Measurements from ENCODE around the gene RMC1. TPM values are rescaled to one million over a fixed set of nuclear protein-coding genes. Genes with fewer than 3 reads are reported as not detected.
"Not testable (repeated sequence)": the region's sequence is repeated elsewhere in the genome, so short reads cannot be mapped to it uniquely, and the experiment has no call there.

The RMC1 gene
- total RNA-seq, 1 donor from 2014 or later: 28.3 TPM

DNA sequence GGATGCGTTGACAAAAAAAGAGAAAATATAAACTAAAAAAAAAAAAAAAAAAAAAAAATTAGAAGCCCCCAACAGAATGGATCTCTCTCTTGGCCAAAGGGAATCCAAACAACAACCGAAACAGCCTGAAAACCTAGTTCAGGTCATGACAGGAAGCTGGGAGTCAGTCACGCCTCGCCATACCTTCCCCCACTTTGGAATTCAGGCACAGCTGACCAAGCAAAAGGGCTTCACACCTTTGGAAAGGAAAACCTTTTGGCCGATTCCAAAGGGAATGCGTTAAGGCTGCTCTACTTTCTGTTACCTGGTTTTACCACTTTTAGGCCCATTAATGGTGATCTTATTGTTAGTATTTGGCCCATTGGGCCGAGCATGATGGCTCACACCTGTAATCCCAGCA, 17.9 kb upstream of the RMC1 start:
- Histone ChIP-seq H3K36me3 (ENCODE audit: insufficient read depth, low read length) (peaks cover 18% of the 10 kb centered on the region), H3K4me3 (ENCODE audit: insufficient read depth, low read depth, low read length) (no peak overlapping the region), H3K4me1 (ENCODE audit: insufficient read depth, low read length) (peaks cover 8% of the 10 kb centered on the region), H3K4me2 (ENCODE audit: low read length) (no peak overlapping the region), H3K79me2 (ENCODE audit: insufficient read depth, low read length) (no peaks in the 10 kb centered on the region), H4K20me1 (ENCODE audit: insufficient read depth, low read length) (peaks cover 8% of the 10 kb centered on the region), H3K9ac (ENCODE audit: low read length) (no peak overlapping the region), H3K27me3 (ENCODE audit: insufficient read depth, low read length) (no peaks in the 10 kb centered on the region), H2AFZ (ENCODE audit: low read depth, low read length) (no peak overlapping the region), H3K27ac (ENCODE audit: low read depth, low read length) (no peak overlapping the region), H3K9me3 (ENCODE audit: insufficient read depth, low read depth, low read length) (no peaks in the 10 kb centered on the region)
- Mint-ChIP-seq H3K27ac (ENCODE audit: unreplicated experiment) (no peak overlapping the region), H3K27me3 (ENCODE audit: low read depth, unreplicated experiment) (no peaks in the 10 kb centered on the region), H3K4me3 (ENCODE audit: unreplicated experiment) (no peak overlapping the region), H3K9me3 (ENCODE audit: unreplicated experiment) (no peaks in the 10 kb centered on the region), H3K36me3 (ENCODE audit: low read depth, unreplicated experiment) (peaks cover 2% of the 10 kb centered on the region), H3K4me1 (ENCODE audit: low read depth, unreplicated experiment) (peaks cover 6% of the 10 kb centered on the region)
- no peak for TF ChIP-seq EZH2 (IDR thresholded peaks at IDR 0.05; ENCODE audit: insufficient read depth, low read length)
- TF ChIP-seq, protein P1, sequence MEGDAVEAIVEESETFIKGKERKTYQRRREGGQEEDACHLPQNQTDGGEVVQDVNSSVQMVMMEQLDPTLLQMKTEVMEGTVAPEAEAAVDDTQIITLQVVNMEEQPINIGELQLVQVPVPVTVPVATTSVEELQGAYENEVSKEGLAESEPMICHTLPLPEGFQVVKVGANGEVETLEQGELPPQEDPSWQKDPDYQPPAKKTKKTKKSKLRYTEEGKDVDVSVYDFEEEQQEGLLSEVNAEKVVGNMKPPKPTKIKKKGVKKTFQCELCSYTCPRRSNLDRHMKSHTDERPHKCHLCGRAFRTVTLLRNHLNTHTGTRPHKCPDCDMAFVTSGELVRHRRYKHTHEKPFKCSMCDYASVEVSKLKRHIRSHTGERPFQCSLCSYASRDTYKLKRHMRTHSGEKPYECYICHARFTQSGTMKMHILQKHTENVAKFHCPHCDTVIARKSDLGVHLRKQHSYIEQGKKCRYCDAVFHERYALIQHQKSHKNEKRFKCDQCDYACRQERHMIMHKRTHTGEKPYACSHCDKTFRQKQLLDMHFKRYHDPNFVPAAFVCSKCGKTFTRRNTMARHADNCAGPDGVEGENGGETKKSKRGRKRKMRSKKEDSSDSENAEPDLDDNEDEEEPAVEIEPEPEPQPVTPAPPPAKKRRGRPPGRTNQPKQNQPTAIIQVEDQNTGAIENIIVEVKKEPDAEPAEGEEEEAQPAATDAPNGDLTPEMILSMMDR (IDR thresholded peaks at IDR 0.05; ENCODE audit: insufficient read depth, low read depth, low read length): no peak
- FAIRE-seq: no peak
- DNase-seq (ENCODE audit: low read depth): no peak

DNA sequence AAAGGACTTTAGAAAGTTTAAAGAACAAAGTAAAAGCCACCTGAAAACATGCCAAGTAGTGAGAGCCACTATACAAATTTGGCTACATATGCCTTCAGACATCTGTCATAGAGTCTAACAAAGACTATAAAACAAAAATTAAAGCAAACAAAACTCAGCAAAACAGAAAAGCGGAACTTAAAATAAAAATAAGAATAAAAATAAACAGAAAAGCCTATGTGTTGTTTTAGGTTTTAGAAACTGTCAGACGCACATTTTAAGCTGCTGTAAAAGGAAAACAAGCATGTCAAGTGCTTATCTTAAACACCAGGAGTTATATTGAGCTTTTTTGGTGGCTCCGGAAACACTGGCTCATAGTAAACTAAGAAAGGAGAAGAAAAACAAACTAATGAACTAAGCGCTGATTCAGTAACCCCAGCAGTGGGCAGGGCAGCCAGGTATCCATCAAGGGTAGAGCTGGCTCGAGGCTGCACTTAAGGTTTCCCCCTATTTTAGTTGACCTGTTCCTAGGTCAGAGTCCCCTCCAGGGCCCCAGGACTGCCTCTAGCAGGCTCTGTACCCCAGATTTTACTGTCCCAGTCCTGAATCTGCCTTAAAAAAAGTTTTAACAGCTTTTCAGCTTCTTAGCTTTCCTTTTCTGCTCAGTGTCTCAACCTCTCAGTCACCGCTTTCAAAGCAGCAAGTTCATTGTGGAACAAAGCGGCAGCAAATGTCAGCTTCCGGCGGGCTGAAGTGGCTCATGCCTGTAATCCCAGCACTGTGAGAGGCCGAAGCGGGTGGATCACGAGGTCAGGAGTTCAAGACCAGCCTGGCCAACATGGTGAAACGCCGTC, 15.4 kb upstream of the RMC1 start:
- Histone ChIP-seq H3K4me2 (ENCODE audit: low read length) (peak overlapping the region; percentile 56), H3K9me3 (ENCODE audit: insufficient read depth, low read depth, low read length) (no peaks in the 10 kb centered on the region), H4K20me1 (ENCODE audit: insufficient read depth, low read length) (peaks cover 4% of the 10 kb centered on the region), H3K36me3 (ENCODE audit: insufficient read depth, low read length) (peaks cover 2% of the 10 kb centered on the region), H3K4me1 (ENCODE audit: insufficient read depth, low read length) (peaks cover 8% of the 10 kb centered on the region), H3K79me2 (ENCODE audit: insufficient read depth, low read length) (no peaks in the 10 kb centered on the region), H3K4me3 (ENCODE audit: insufficient read depth, low read depth, low read length) (no peak overlapping the region), H3K27me3 (ENCODE audit: insufficient read depth, low read length) (no peaks in the 10 kb centered on the region), H2AFZ (ENCODE audit: low read depth, low read length) (no peak overlapping the region), H3K27ac (ENCODE audit: low read depth, low read length) (no peak overlapping the region), H3K9ac (ENCODE audit: low read length) (no peak overlapping the region)
- TF ChIP-seq EZH2 (IDR thresholded peaks at IDR 0.05; ENCODE audit: insufficient read depth, low read length): no peak
- TF ChIP-seq, protein P1 (IDR thresholded peaks at IDR 0.05; ENCODE audit: insufficient read depth, low read depth, low read length): no peak
- DNase-seq (ENCODE audit: low read depth) (peak; percentile 21), FAIRE-seq (no peak)
- H3K9me3 Mint-ChIP-seq (ENCODE audit: unreplicated experiment): peaks cover 5% of the 10 kb centered on the region
- no peak overlapping the region for H3K27ac Mint-ChIP-seq (ENCODE audit: unreplicated experiment)
- H3K4me3 Mint-ChIP-seq (ENCODE audit: unreplicated experiment): no peak overlapping the region
- H3K36me3 Mint-ChIP-seq (ENCODE audit: low read depth, unreplicated experiment): no peaks in the 10 kb centered on the region
- H3K27me3 Mint-ChIP-seq (ENCODE audit: low read depth, unreplicated experiment): no peaks in the 10 kb centered on the region
- H3K4me1 Mint-ChIP-seq (ENCODE audit: low read depth, unreplicated experiment): peaks cover 6% of the 10 kb centered on the region

DNA sequence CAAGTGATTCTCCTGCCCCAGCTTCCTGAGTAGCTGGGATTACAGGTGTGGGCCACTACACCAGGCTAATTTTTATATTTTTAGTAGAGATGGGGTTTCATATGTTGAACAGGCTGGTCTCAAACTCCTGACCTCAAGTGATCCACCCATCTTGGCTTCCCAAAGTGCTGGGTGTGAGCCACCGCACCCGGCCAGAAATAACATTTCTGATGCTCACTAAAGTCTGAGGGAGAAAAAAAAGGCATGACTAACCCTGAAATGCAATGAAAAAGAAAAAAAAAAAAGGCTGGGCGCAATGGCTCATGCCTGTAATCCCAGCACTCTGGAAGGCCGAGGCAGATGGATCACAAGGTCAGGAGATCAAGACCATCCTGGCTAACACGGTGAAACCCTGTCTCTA, 13.7 kb upstream of the RMC1 start:
- H3K36me3 ChIP-seq (ENCODE audit: insufficient read depth, low read length); H3K27ac Mint-ChIP-seq (ENCODE audit: unreplicated experiment): not testable (repeated sequence)

More for the DNA sequence above, 13.7 kb upstream of the RMC1 start:
- H3K4me1 Mint-ChIP-seq (ENCODE audit: low read depth, unreplicated experiment); H3K4me2 ChIP-seq (ENCODE audit: low read length); FAIRE-seq; H3K27me3 ChIP-seq (ENCODE audit: insufficient read depth, low read length); H4K20me1 ChIP-seq (ENCODE audit: insufficient read depth, low read length); H3K4me1 ChIP-seq (ENCODE audit: insufficient read depth, low read length); H3K9me3 ChIP-seq (ENCODE audit: insufficient read depth, low read depth, low read length); H3K4me3 ChIP-seq (ENCODE audit: insufficient read depth, low read depth, low read length); H3K79me2 ChIP-seq (ENCODE audit: insufficient read depth, low read length); H3K9ac ChIP-seq (ENCODE audit: low read length); DNase-seq (ENCODE audit: low read depth); H3K36me3 Mint-ChIP-seq (ENCODE audit: low read depth, unreplicated experiment); H3K27me3 Mint-ChIP-seq (ENCODE audit: low read depth, unreplicated experiment); H3K9me3 Mint-ChIP-seq (ENCODE audit: unreplicated experiment); H3K4me3 Mint-ChIP-seq (ENCODE audit: unreplicated experiment); H3K27ac ChIP-seq (ENCODE audit: low read depth, low read length); H2AFZ ChIP-seq (ENCODE audit: low read depth, low read length): not testable (repeated sequence)

All from astrocyte (in vitro differentiated cells and primary cell).